H1 (cell line): ENCODE measurements around the gene CORO2B. TPM values are rescaled to one million over a fixed set of nuclear protein-coding genes. Genes with fewer than 3 reads are reported as not detected.

Experiments used
- CTCF ChIA-PET: fragments of 300-600 bp; sonication (Branson Sonifier 250); formaldehyde crosslinking; loops from one replicate; lab custom pipeline; 2021; ENCODE audit not compliant: partially characterized antibody; lab: Charles Lee
- POLR2A ChIA-PET: fragments of 300-600 bp; sonication (Branson Sonifier 250); formaldehyde crosslinking; loops from one replicate; lab custom pipeline; 2021; ENCODE audit warnings: inconsistent platforms; ENCODE audit not compliant: partially characterized antibody; lab: Charles Lee
- DNase-seq, 2 experiments: peaks; one replicate each; pipeline versions ENCODE4 v3.0.0 to v3.0.0-alpha.2; 2010 to 2022; ENCODE audit warnings: low spot score in 2 of 2, low read depth in 1 of 2, mixed read lengths in 1 of 2
- FAIRE-seq: peaks from 2 replicates; lab custom pipeline; 2011; peaks lifted over from hg19 to GRCh38; lab: Jason Lieb, UNC
- H2AFZ ChIP-seq: 2 replicates; pipeline ENCODE4 v1.8.1; 2012; ENCODE audit warnings: low read length, inconsistent platforms
- H2AK5ac ChIP-seq: 2 replicates; pipeline ENCODE4 v1.6.1; 2013; ENCODE audit warnings: low read depth, low read length
- H2BK120ac ChIP-seq: replicated peaks from 2 replicates; pipeline ENCODE3; 2013; ENCODE audit warnings: low read depth, low read length, inconsistent platforms
- H2BK12ac ChIP-seq: 2 replicates; pipeline ENCODE4 v1.6.1; 2013; ENCODE audit warnings: low read depth, low read length
- H2BK15ac ChIP-seq: 2 replicates; pipeline ENCODE4 v1.6.1; 2013; ENCODE audit warnings: low read length
- H2BK20ac ChIP-seq: 2 replicates; pipeline ENCODE4 v1.6.1; 2013; ENCODE audit warnings: low read length
- H2BK5ac ChIP-seq: 2 replicates; pipeline ENCODE4 v1.6.1; 2013; ENCODE audit warnings: low read depth, low read length
- H3K14ac ChIP-seq: 2 replicates; pipeline ENCODE4 v1.6.1; 2013; ENCODE audit warnings: inconsistent platforms; ENCODE audit not compliant: insufficient read length
- H3K18ac ChIP-seq: 2 replicates; pipeline ENCODE4 v1.6.1; 2013; ENCODE audit warnings: low read length; ENCODE audit errors: extremely low read depth
- H3K23ac ChIP-seq: 2 replicates; pipeline ENCODE4 v1.6.1; 2013; ENCODE audit warnings: inconsistent platforms; ENCODE audit not compliant: insufficient read length
- H3K23me2 ChIP-seq: 2 replicates; pipeline ENCODE4 v1.6.1; 2013; ENCODE audit warnings: low read depth, low read length
- H3K27ac ChIP-seq: 2 replicates; pipeline ENCODE4 v1.6.1; 2011; ENCODE audit warnings: low read depth, low read length, inconsistent platforms
- H3K27me3 ChIP-seq, 4 experiments: replicated peaks in 1 of 4; 1 replicate in 1 of 4; 2 replicates in 3 of 4; pipeline versions ENCODE4 v1.6.1 to v1.8.1; 2011 to 2013; ENCODE audit warnings: low read length in 3 of 4, mild to moderate bottlenecking in 3 of 4, inconsistent platforms in 2 of 4, mixed read lengths in 2 of 4, moderate library complexity in 1 of 4; ENCODE audit not compliant: control insufficient read depth in 3 of 4, insufficient read depth in 3 of 4; ENCODE audit errors: extremely low read depth in 1 of 4
- H3K36me3 ChIP-seq, 4 experiments: 2 replicates each; pipeline versions ENCODE4 v1.6.1 to v1.8.1; 2011 to 2013; ENCODE audit warnings: mild to moderate bottlenecking in 4 of 4, low read length in 3 of 4, moderate library complexity in 2 of 4, control low read depth in 1 of 4, inconsistent platforms in 1 of 4; ENCODE audit not compliant: insufficient read depth in 4 of 4, control insufficient read depth in 2 of 4
- H3K4ac ChIP-seq: replicated peaks from 2 replicates; pipeline ENCODE3; 2013; ENCODE audit warnings: low read length, low read depth, mixed read lengths, inconsistent platforms; ENCODE audit not compliant: insufficient read length
- H3K4me1 ChIP-seq, 4 experiments: replicated peaks in 1 of 4; 1 replicate in 1 of 4; 2 replicates in 3 of 4; pipeline versions ENCODE4 v1.6.1 to v1.8.1; 2011 to 2013; ENCODE audit warnings: low read length in 3 of 4, inconsistent platforms in 2 of 4, mixed read lengths in 1 of 4; ENCODE audit not compliant: insufficient read depth in 4 of 4, control insufficient read depth in 3 of 4
- H3K4me2 ChIP-seq, 2 experiments: 2 replicates each; pipeline versions ENCODE4 v1.6.1 to v1.8.1; 2011 to 2013; ENCODE audit warnings: low read depth in 2 of 2, low read length in 2 of 2, control low read depth in 1 of 2, inconsistent platforms in 1 of 2, mild to moderate bottlenecking in 1 of 2; ENCODE audit not compliant: insufficient read depth in 1 of 2
- H3K4me3 ChIP-seq, 4 experiments: fragments of 200-600, 300-600 bp in 1 of 4; sonication (generic), shearing (Covaris generic), sonication (Bioruptor Twin) in 1 of 4; 2 replicates each; pipeline versions ENCODE4 v1.5.1 to v1.8.1; 2011 to 2016; ENCODE audit warnings: low read length in 4 of 4, low read depth in 3 of 4, control low read depth in 2 of 4, inconsistent platforms in 2 of 4, mild to moderate bottlenecking in 2 of 4, mixed read lengths in 1 of 4, moderate library complexity in 1 of 4; ENCODE audit not compliant: insufficient read depth in 2 of 4; ENCODE audit errors: extremely low read depth in 1 of 4
- H3K56ac ChIP-seq: replicated peaks from 2 replicates; pipeline ENCODE3; 2013; ENCODE audit warnings: low read depth, mild to moderate bottlenecking, mixed read lengths, low read length, inconsistent platforms; ENCODE audit not compliant: insufficient read length
- H3K79me1 ChIP-seq: 2 replicates; pipeline ENCODE4 v1.6.1; 2013; ENCODE audit warnings: low read depth, low read length, control low read depth
- H3K79me2 ChIP-seq, 2 experiments: 2 replicates each; pipeline versions ENCODE4 v1.6.1 to v1.8.1; 2012 to 2013; ENCODE audit warnings: low read length in 2 of 2, mild to moderate bottlenecking in 2 of 2, inconsistent platforms in 1 of 2; ENCODE audit not compliant: insufficient read depth in 2 of 2, control insufficient read depth in 1 of 2
- H3K9ac ChIP-seq, 4 experiments: replicated peaks in 1 of 4; 1 replicate in 1 of 4; 2 replicates in 3 of 4; pipeline versions ENCODE4 v1.6.1 to v1.8.1; 2011 to 2013; ENCODE audit warnings: low read depth in 3 of 4, low read length in 3 of 4, control low read depth in 2 of 4, mild to moderate bottlenecking in 2 of 4, moderate library complexity in 2 of 4, inconsistent platforms in 1 of 4; ENCODE audit errors: extremely low read depth in 1 of 4
- H3K9me3 ChIP-seq, 2 experiments: 2 replicates each; pipeline versions ENCODE4 v1.6.1 to v1.8.1; 2012 to 2013; ENCODE audit warnings: mild to moderate bottlenecking in 2 of 2, moderate library complexity in 2 of 2, control low read depth in 1 of 2, inconsistent platforms in 1 of 2, low read depth in 1 of 2, low read length in 1 of 2, mixed read lengths in 1 of 2; ENCODE audit not compliant: insufficient read depth in 2 of 2
- H4K20me1 ChIP-seq, 2 experiments: replicated peaks in 1 of 2; 2 replicates each; pipeline versions ENCODE3 to v1.8.1; 2011 to 2013; ENCODE audit warnings: inconsistent platforms in 2 of 2, low read length in 2 of 2, mild to moderate bottlenecking in 1 of 2; ENCODE audit not compliant: insufficient read depth in 2 of 2, control insufficient read depth in 1 of 2
- H4K5ac ChIP-seq: 2 replicates; pipeline ENCODE4 v1.6.1; 2013; ENCODE audit warnings: low read length, low read depth, mixed read lengths, inconsistent platforms; ENCODE audit not compliant: insufficient read length
- H4K8ac ChIP-seq: 2 replicates; pipeline ENCODE4 v1.8.0; 2013; ENCODE audit warnings: mild to moderate bottlenecking, moderate library complexity, low read length, inconsistent platforms; ENCODE audit not compliant: insufficient read depth; ENCODE audit errors: extremely low read depth
- H4K91ac ChIP-seq: replicated peaks from 2 replicates; pipeline ENCODE3; 2013; ENCODE audit warnings: low read length, mixed read lengths, inconsistent platforms; ENCODE audit not compliant: insufficient read length
- CBX8 ChIP-seq: fragments of 300-800, 300-1000 bp; sonication (generic); IDR thresholded peaks from 2 replicates; pipeline ENCODE4 v1.7.1; 2016; ENCODE audit warnings: low read depth, low read length, borderline replicate concordance
- CHD2 ChIP-seq: IDR thresholded peaks from 2 replicates; pipeline ENCODE4 v1.6.1; 2012; ENCODE audit warnings: low read length, improper control_type of control experiment
- CREB1 ChIP-seq: IDR thresholded peaks from 2 replicates; pipeline ENCODE4 v1.6.1; 2012; ENCODE audit warnings: inconsistent platforms
- CTBP2 ChIP-seq: IDR thresholded peaks from 2 replicates; pipeline ENCODE4 v1.7.0; 2011; ENCODE audit warnings: borderline replicate concordance, mild to moderate bottlenecking, moderate library complexity, mixed read lengths, low read length; ENCODE audit not compliant: insufficient read depth, insufficient read length
- KDM4A ChIP-seq: IDR thresholded peaks from one replicate; pipeline ENCODE4 v1.7.1; 2012; ENCODE audit warnings: low read depth, mild to moderate bottlenecking, moderate library complexity, low read length, inconsistent platforms; ENCODE audit not compliant: severe bottlenecking
- NRF1 ChIP-seq: IDR thresholded peaks from 2 replicates; pipeline ENCODE4 v1.6.1; 2011; ENCODE audit warnings: mild to moderate bottlenecking, low read depth, low read length, improper control_type of control experiment
- PHF8 ChIP-seq: fragments of 200-600 bp; sonication (generic); conservative IDR thresholded peaks from 2 replicates; pipeline ENCODE4 v1.7.1; 2012; ENCODE audit warnings: low read depth, mild to moderate bottlenecking, inconsistent platforms, low read length, moderate library complexity
- POLR2AphosphoS5 ChIP-seq: IDR thresholded peaks from 2 replicates; pipeline ENCODE4 v1.6.1; 2011; ENCODE audit warnings: low read depth, low read length
- RBBP5 ChIP-seq: IDR thresholded peaks from 2 replicates; pipeline ENCODE4 v1.7.1; 2012; ENCODE audit warnings: low read depth, mild to moderate bottlenecking, inconsistent platforms, low read length, moderate library complexity, borderline replicate concordance
- TAF1 ChIP-seq: IDR thresholded peaks from 2 replicates; pipeline ENCODE4 v1.6.1; 2011; ENCODE audit warnings: mild to moderate bottlenecking, low read depth, low read length
- TAF7 ChIP-seq: optimal IDR thresholded peaks from 2 replicates; pipeline ENCODE3; 2011; ENCODE audit warnings: low read depth, mild to moderate bottlenecking, inconsistent platforms, low read length, moderate library complexity, borderline replicate concordance
- TEAD4 ChIP-seq: IDR thresholded peaks from 2 replicates; pipeline ENCODE4 v1.6.1; 2012; ENCODE audit warnings: low read depth, low read length, inconsistent platforms, mixed read lengths
- YY1 ChIP-seq: IDR thresholded peaks from 2 replicates; pipeline ENCODE4 v1.6.1; 2011; ENCODE audit warnings: low read depth, mild to moderate bottlenecking, low read length
- ZNF274 ChIP-seq: IDR thresholded peaks from 2 replicates; pipeline ENCODE4 v1.7.0; 2012; ENCODE audit warnings: low read length, borderline replicate concordance; ENCODE audit errors: extremely low read depth
- WGBS, 2 experiments: shearing (Covaris generic) in 1 of 2; methylation state at CpG; one replicate each; pipeline versions ENCODE4 v1.1.6 to v1.1.7; 2013 to 2015; ENCODE audit warnings: low lambda C conversion rate in 2 of 2, mixed read lengths in 2 of 2, inconsistent platforms in 1 of 2, low coverage in 1 of 2, missing lambda C conversion rate in 1 of 2; ENCODE audit not compliant: insufficient replicate concordance in 2 of 2, insufficient coverage in 1 of 2, insufficient read length in 1 of 2; ENCODE audit errors: extremely low coverage in 1 of 2, missing lambda C conversion rate in 1 of 2; 5-methylcytosine and 5-hydroxymethylcytosine counted together
- polyA plus RNA-seq, 7 experiments: library from polyadenylated mRNA; depleted of rRNA in 3 of 7; stranded (reverse) in 5 of 7; unstranded in 2 of 7; fragments of >200 nt in 5 of 7; fragments of 200-250 nt in 2 of 7; gene quantifications; 1 replicate in 5 of 7; 2 replicates in 1 of 7; 4 replicates in 1 of 7; pipeline versions ENCODE4 v1.2.1 to v1.2.3, GENCODE V29; 2011 to 2013; ENCODE audit warnings: missing spikeins in 2 of 7, mixed read lengths in 2 of 7
- total RNA-seq: library from RNA; stranded (reverse); fragmentation: NEBNext Ultra II Directional; extraction: Animal tissue kit (Norgen Biotek cat#: 25700); gene quantifications from 2 replicates; pipeline ENCODE4 v1.2.1, GENCODE V29; 2021

The CORO2B gene
- total and polyA plus RNA-seq, 2 of the 8 experiments (the other 6 are each of a cell fraction or from before 2014, with no cell fraction given), result 3.4 to 6.7 TPM

DNA sequence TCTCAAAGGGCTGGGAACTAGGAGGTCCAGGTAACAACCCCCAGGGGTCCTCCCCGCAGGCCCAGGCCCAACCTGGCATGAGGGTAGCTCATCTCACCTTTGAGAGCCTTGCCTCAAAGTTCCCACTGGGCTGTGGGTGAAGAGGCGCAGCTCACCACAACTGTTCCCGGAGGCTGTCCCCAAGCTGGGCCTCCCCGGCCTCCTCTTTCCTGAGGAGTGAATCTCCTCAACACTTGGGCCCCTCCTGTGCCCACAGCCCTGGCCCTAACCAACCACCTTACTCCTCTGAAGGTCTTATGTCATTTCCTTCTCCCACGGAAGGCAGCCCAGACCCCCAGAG lies 27.5 kb upstream of the CORO2B start:
- no peak overlapping the region for H3K4me2 ChIP-seq
- no peak overlapping the region for H4K5ac ChIP-seq
- 79% methylated on average over 5 of the region's 5 CpGs; no CpG with 5 or more reads in 1 of the 2 experiments for WGBS, 2 experiments
- no peak overlapping the region for H2AFZ ChIP-seq
- 0 out of 2 replicates have a peak overlapping the region, but pooled peaks have one; percentile 23 for H2BK12ac ChIP-seq
- no peak overlapping the region for H3K56ac ChIP-seq
- ChIA-PET POLR2A (interaction anchor here (1.2 kb wide), 1 partner anchor 122 kb away, joined by 5 read pairs; no protein-coding TSS in a partner anchor), CTCF (interaction anchor here (0.6 to 14.4 kb wide), 11 partner anchors 8 to 373 kb away, joined by 3 to 721 read pairs (median 3); no protein-coding TSS in a partner anchor)
- H4K8ac ChIP-seq, result peak overlapping the region; percentile 12
- H3K9me3 ChIP-seq, result no peaks in the 10 kb centered on the region
- H3K18ac ChIP-seq, result no peak overlapping the region
- no peaks in the 10 kb centered on the region for H3K36me3 ChIP-seq
- H2BK20ac ChIP-seq, result no peak overlapping the region
- no peak overlapping the region for H3K4me3 ChIP-seq
- no peaks in the 10 kb centered on the region for H4K20me1 ChIP-seq
- no peaks in the 10 kb centered on the region for H3K23me2 ChIP-seq
- no peak overlapping the region for H2BK15ac ChIP-seq
- no peaks in the 10 kb centered on the region for H3K79me2 ChIP-seq
- no peak overlapping the region for H2AK5ac ChIP-seq
- H3K14ac ChIP-seq, result no peak overlapping the region
- no peak overlapping the region for H3K9ac ChIP-seq
- H2BK120ac ChIP-seq, result no peak overlapping the region
- no peaks in the 10 kb centered on the region for H3K79me1 ChIP-seq
- DNase-seq (no peak), FAIRE-seq (no peak)
- H3K27me3 ChIP-seq, result no peaks in the 10 kb centered on the region; a peak in 1 of 7 replicates
- no peak overlapping the region for H4K91ac ChIP-seq
- H3K23ac ChIP-seq, result no peak overlapping the region
- no peak overlapping the region for H3K27ac ChIP-seq
- H2BK5ac ChIP-seq, result no peak overlapping the region
- no peaks in the 10 kb centered on the region for H3K4me1 ChIP-seq
- H3K4ac ChIP-seq, result no peak overlapping the region
- TF ChIP-seq CREB1 (no peak), PHF8 (no peak), TAF7 (no peak), YY1 (no peak), ZNF274 (no peak), CBX8 (no peak), CHD2 (no peak), NRF1 (no peak), CTBP2 (no peak), TEAD4 (no peak), RBBP5 (no peak), TAF1 (no peak), POLR2AphosphoS5 (no peak), KDM4A (no peak)
